Measurements from ENCODE around the gene TMEFF1. TPM values are rescaled to one million over a fixed set of nuclear protein-coding genes. Genes with fewer than 3 reads are reported as not detected.

The TMEFF1 gene
- total RNA-seq, 1 experiment from 2014 or later, result 65.5 TPM

DNA sequence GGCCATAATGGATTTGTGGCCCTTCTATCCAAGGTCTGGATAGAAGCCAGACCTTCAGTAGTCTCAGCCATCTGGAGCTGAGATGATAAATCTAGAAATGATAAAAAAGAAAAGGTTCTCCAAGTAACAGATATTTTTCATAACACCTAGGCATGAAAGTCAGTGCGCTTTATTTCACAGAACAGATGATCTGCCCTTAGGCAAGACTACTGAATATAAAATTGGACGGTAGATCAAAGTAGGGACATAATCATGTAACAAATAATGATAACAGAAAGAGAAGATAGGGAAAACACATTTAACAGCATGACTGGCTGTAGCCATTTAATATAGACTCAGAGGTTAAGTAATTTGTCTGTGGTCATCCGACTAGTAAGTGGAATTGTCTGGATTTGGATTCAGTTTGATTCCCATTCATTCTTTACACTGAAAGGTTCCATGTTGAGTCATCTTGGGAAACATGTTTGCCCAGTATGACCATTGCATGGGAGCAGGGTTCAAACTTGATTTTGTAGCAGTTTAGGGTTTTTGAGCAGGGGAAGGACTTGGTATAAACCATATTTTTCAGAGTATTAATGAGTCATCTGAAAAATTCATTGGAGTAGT lies 100.8 kb downstream of the TMEFF1 start:
- no peak overlapping the region for H3K18ac ChIP-seq (ENCODE audit: insufficient read length, low read depth, low read length)
- H3K23ac ChIP-seq (ENCODE audit: insufficient read length, low read depth, low read length), result no peak overlapping the region
- DNase-seq, result no peak
- H3K14ac ChIP-seq (ENCODE audit: insufficient read depth, low read length), result no peak overlapping the region
- WGBS (ENCODE audit: extremely low coverage, insufficient read length, low lambda C conversion rate), result no CpG with 5 or more reads among the region's 3 CpGs
- Mint-ChIP-seq H3K27me3 (ENCODE audit: low read depth) (no peaks in the 10 kb centered on the region), H3K36me3 (ENCODE audit: insufficient read depth in 1 of 3, low read depth in 3 of 3) (peaks cover 7 to 60% (median 53%) of the 10 kb centered on the region in 3 experiments; a peak in 6 of 7 replicates), H3K9me3 (no peaks in the 10 kb centered on the region), H3K4me3 (no peak overlapping the region), H3K4me1 (no peaks in the 10 kb centered on the region), H3K27ac (no peak overlapping the region)
- TF ChIP-seq CTCF (conservative IDR thresholded peaks at IDR 0.05), result no peak
- H2BK12ac ChIP-seq (ENCODE audit: insufficient read length, low read depth, low read length), result no peak overlapping the region
- H2BK15ac ChIP-seq (ENCODE audit: low read depth, low read length), result no peak overlapping the region
- no peaks in the 10 kb centered on the region for H3K4me1 ChIP-seq (ENCODE audit: insufficient read depth, low read length)
- H2BK5ac ChIP-seq (ENCODE audit: insufficient read length, low read length), result no peak overlapping the region
- H4K8ac ChIP-seq (replicated peaks; ENCODE audit: insufficient read length, low read depth, low read length), result no peak overlapping the region
- no peak overlapping the region for H4K91ac ChIP-seq (ENCODE audit: insufficient read length, low read depth, low read length)
- H3K23me2 ChIP-seq (ENCODE audit: insufficient read length, low read depth, low read length, poor library complexity, severe bottlenecking), result no peaks in the 10 kb centered on the region
- H3K4ac ChIP-seq (ENCODE audit: low read depth, low read length), result no peak overlapping the region
- no peak overlapping the region for H3K27ac ChIP-seq (ENCODE audit: insufficient read length, low read depth, low read length)
- no peak overlapping the region for H3K4me2 ChIP-seq (ENCODE audit: insufficient read depth, insufficient read length, low read length)
- H2BK20ac ChIP-seq (ENCODE audit: low read depth, low read length, poor library complexity, severe bottlenecking), result no peak overlapping the region
- H3K27me3 ChIP-seq (ENCODE audit: insufficient read depth, low read length), result no peaks in the 10 kb centered on the region
- no peak overlapping the region for H3T11ph ChIP-seq (ENCODE audit: low read length)
- H2AFZ ChIP-seq (ENCODE audit: low read length), result no peak overlapping the region
- no peak overlapping the region for H3K9ac ChIP-seq (ENCODE audit: extremely low read depth, insufficient read length, low read length)
- H3K79me1 ChIP-seq (ENCODE audit: insufficient read depth, low read depth, low read length, poor library complexity, severe bottlenecking), result no peaks in the 10 kb centered on the region
- no peaks in the 10 kb centered on the region for H3K79me2 ChIP-seq (ENCODE audit: insufficient read depth, low read length)
- no peak overlapping the region for H2AK5ac ChIP-seq (ENCODE audit: insufficient read length, low read length)
- no peaks in the 10 kb centered on the region for H4K20me1 ChIP-seq (ENCODE audit: control insufficient read depth, insufficient read depth, insufficient read length)
- H2BK120ac ChIP-seq (ENCODE audit: low read depth, low read length, poor library complexity, severe bottlenecking), result no peak overlapping the region
- H3K56ac ChIP-seq (ENCODE audit: insufficient read length, low read depth, low read length), result no peak overlapping the region
- no peaks in the 10 kb centered on the region for H3K9me3 ChIP-seq (ENCODE audit: control insufficient read depth, low read depth, low read length)
- no peak overlapping the region for H4K5ac ChIP-seq (ENCODE audit: insufficient read length, low read depth, low read length)
